Lung (tissue), 16 donors: ENCODE data around the gene MAOB. TPM values are rescaled to one million over a fixed set of nuclear protein-coding genes. Genes with fewer than 3 reads are reported as not detected.
"Not testable (repeated sequence)": the region's sequence is repeated elsewhere in the genome, so short reads cannot be mapped to it uniquely, and the experiment has no call there.

Source experiments
- ATAC-seq: fragments of 200-7000 bp; cut with Tn5 transposase; one replicate; pipeline ENCODE4 v1.9.1; 2020; ENCODE audit warnings: moderate number of reproducible peaks; ENCODE audit not compliant: insufficient read depth, low FRiP score
- DNase-seq, 3 donors: peaks; one replicate each; pipeline ENCODE4 v3.0.0-alpha.2; 2013 to 2017
- H3K27ac ChIP-seq, 2 donors: one replicate each; pipeline ENCODE4 v1.5.1; 2013; ENCODE audit warnings: mild to moderate bottlenecking in 2 of 2, moderate library complexity in 2 of 2, control low read depth in 1 of 2, inconsistent platforms in 1 of 2, low read depth in 1 of 2, low read length in 1 of 2
- H3K27me3 ChIP-seq, 3 donors: one replicate each; pipeline ENCODE4 v1.5.1; 2013; ENCODE audit warnings: low read length in 2 of 3; ENCODE audit not compliant: control insufficient read depth in 3 of 3, insufficient read depth in 3 of 3
- H3K36me3 ChIP-seq, 4 donors: one replicate each; pipeline ENCODE4 v1.5.1; 2013; ENCODE audit warnings: low read length in 4 of 4, mild to moderate bottlenecking in 1 of 4, moderate library complexity in 1 of 4; ENCODE audit not compliant: control insufficient read depth in 4 of 4, insufficient read depth in 4 of 4
- H3K4me1 ChIP-seq, 5 donors: one replicate each; pipeline ENCODE4 v1.5.1; 2013; ENCODE audit warnings: low read length in 5 of 5, mild to moderate bottlenecking in 2 of 5, moderate library complexity in 1 of 5; ENCODE audit not compliant: control insufficient read depth in 5 of 5, insufficient read depth in 5 of 5
- H3K4me3 ChIP-seq: one replicate; pipeline ENCODE4 v1.5.1; 2013; ENCODE audit warnings: mild to moderate bottlenecking, control low read depth, moderate library complexity
- H3K9ac ChIP-seq, 2 donors: one replicate each; pipeline ENCODE4 v1.5.1; 2013; ENCODE audit warnings: low read length in 2 of 2, control low read depth in 1 of 2; ENCODE audit not compliant: insufficient read depth in 1 of 2
- H3K9me3 ChIP-seq, 4 donors: one replicate each; pipeline ENCODE4 v1.5.1; 2013; ENCODE audit warnings: low read length in 3 of 4, mild to moderate bottlenecking in 1 of 4, moderate library complexity in 1 of 4; ENCODE audit not compliant: control insufficient read depth in 4 of 4, insufficient read depth in 3 of 4
- CTCF ChIP-seq: IDR thresholded peaks from 2 replicates; pipeline ENCODE4 v1.5.1; 2012; ENCODE audit warnings: mild to moderate bottlenecking; ENCODE audit errors: control extremely low read depth, extremely low read depth
- WGBS, 2 donors: extraction: QIAGEN DNeasy Blood & Tissue Kit; methylation state at CpG; one replicate each; pipeline ENCODE4 v1.1.7; 2013; 5-methylcytosine and 5-hydroxymethylcytosine counted together
- long read RNA-seq, 5 donors: transcript quantifications; one replicate each; lab custom pipeline, GENCODE V29; 2026
- polyA plus RNA-seq, 2 donors: library from polyadenylated mRNA; stranded (reverse); fragments of 200-250 nt; gene quantifications; one replicate each; pipeline ENCODE4 v1.2.1, GENCODE V29; 2013
- total RNA-seq, 2 donors: library from RNA; depleted of rRNA in 1 of 2; stranded (reverse); fragments of >200 nt in 1 of 2; gene quantifications; one replicate each; pipeline ENCODE4 v1.2.1, GENCODE V29; 2014 to 2021
- donor health status: control.
- donor health status: control.
- donor health status: Bipolar disorder and iron deficiency.
- donor health status: healthy.
- donor health status: DM: yes; HTN: yes; CAD: no.

MAOB gene
- total RNA-seq (10 to 100 TPM; 17.2 to 19.6 TPM), polyA plus RNA-seq (1 to 10 TPM; 5.6 to 8.6 TPM)
- long read RNA-seq, donor 1, partial matches to known transcripts: 0 of 2 reads
- long read RNA-seq, donor 1, other reads (novel, unspliced or antisense): 0 of 2 reads
- long read RNA-seq, donor 2, partial matches to known transcripts: 0 of 1 reads
- long read RNA-seq, donor 2, other reads (novel, unspliced or antisense): 0 of 1 reads
- long read RNA-seq, donor 3, partial matches to known transcripts: 0 of 1 reads
- long read RNA-seq, donor 3, other reads (novel, unspliced or antisense): 0 of 1 reads
- long read RNA-seq, donor 4: 0 reads
- long read RNA-seq, donor 5, partial matches to known transcripts: 0 of 2 reads
- long read RNA-seq, donor 5, other reads (novel, unspliced or antisense): 0 of 2 reads

- no peaks in the 10 kb centered on the region for H3K36me3 ChIP-seq
- peaks cover 0 to 7% (median 3%) of the 10 kb centered on the region in 5 donors for H3K4me1 ChIP-seq
- peak within 1 kb of the TSS; percentile 14 for H3K4me3 ChIP-seq
- WGBS, 2 donors: 1 to 15% methylated on average over 13 to 36 of the region's 36 CpGs
- H3K9me3 ChIP-seq: peaks cover 0 to 2% (median 0%) of the 10 kb centered on the region in 4 donors
- peaks cover 0 to 43% (median 12%) of the 10 kb centered on the region in 3 donors for H3K27me3 ChIP-seq
- peak in 2 of 3 donors; percentile 22 to 27 for DNase-seq
- peak within 1 kb of the TSS in 1 of 2 donors; percentile 26 for H3K9ac ChIP-seq
- H3K27ac ChIP-seq: peak within 1 kb of the TSS; percentile 57 to 83
- no peak for ATAC-seq
- TF ChIP-seq CTCF: no peak
Observed at GRCh38 chrX:43882294-43882681, at the start of gene MAOB. Gene MAOB, minus strand, starts transcription at chrX:43882450. Its CDS starts 151 bp downstream, at chrX:43882299.

GRCh38 chrX:43922032-43922431, 39.8 kb upstream of the MAOB start:
- not testable (repeated sequence) for H3K9me3 ChIP-seq, H3K36me3 ChIP-seq, H3K4me3 ChIP-seq, DNase-seq, H3K27ac ChIP-seq, ATAC-seq, H3K4me1 ChIP-seq, H3K9ac ChIP-seq
- WGBS, 2 donors: 88 to 90% methylated on average over 3 of the region's 3 CpGs
- peaks cover 0 to 13% (median 2%) of the 10 kb centered on the region in 3 donors for H3K27me3 ChIP-seq

- WGBS, 2 donors: 85 to 99% methylated on average over 8 of the region's 8 CpGs
- not testable (repeated sequence) for ATAC-seq, H3K27ac ChIP-seq
Observed at GRCh38 chrX:43910772-43911171, 28.5 kb upstream of the MAOB start.

GRCh38 chrX:43910012-43910411, 27.8 kb upstream of the MAOB start:
- no peak overlapping the region for H3K4me3 ChIP-seq
- H3K4me1 ChIP-seq: no peaks in the 10 kb centered on the region
- peaks cover 0 to 2% (median 0%) of the 10 kb centered on the region in 4 donors for H3K36me3 ChIP-seq
- no peak for ATAC-seq
- TF ChIP-seq CTCF: no peak
- 39 to 81% methylated on average over 1 of the region's 1 CpG for WGBS, 2 donors
- H3K27ac ChIP-seq: no peak overlapping the region
- DNase-seq: no peak
- H3K9me3 ChIP-seq: peaks cover 0 to 3% (median 0%) of the 10 kb centered on the region in 4 donors
- H3K9ac ChIP-seq: no peak overlapping the region
- H3K27me3 ChIP-seq: peaks cover 0 to 38% (median 12%) of the 10 kb centered on the region in 3 donors

More at GRCh38 chrX:43910772-43911171, 28.5 kb upstream of the MAOB start:
- DNase-seq, H3K4me3 ChIP-seq, H3K9ac ChIP-seq, H3K9me3 ChIP-seq, H3K4me1 ChIP-seq, H3K36me3 ChIP-seq: not testable (repeated sequence)
- H3K27me3 ChIP-seq: peaks cover 0 to 38% (median 13%) of the 10 kb centered on the region in 3 donors
